Stimulated activated CD8-positive, alpha-beta memory T cell treated with anti-CD3 and anti-CD28 coated beads, Interleukin-15, amount 100 ng/mL, for 4 hours (primary cell): Measurements from ENCODE around the gene ARAP2.

Source experiments
- DNase-seq, 2 donors: peaks; one replicate each; pipeline ENCODE4 v3.0.0-alpha.2; 2020; ENCODE audit warnings: low read depth in 2 of 2

The ARAP2 gene

DNA sequence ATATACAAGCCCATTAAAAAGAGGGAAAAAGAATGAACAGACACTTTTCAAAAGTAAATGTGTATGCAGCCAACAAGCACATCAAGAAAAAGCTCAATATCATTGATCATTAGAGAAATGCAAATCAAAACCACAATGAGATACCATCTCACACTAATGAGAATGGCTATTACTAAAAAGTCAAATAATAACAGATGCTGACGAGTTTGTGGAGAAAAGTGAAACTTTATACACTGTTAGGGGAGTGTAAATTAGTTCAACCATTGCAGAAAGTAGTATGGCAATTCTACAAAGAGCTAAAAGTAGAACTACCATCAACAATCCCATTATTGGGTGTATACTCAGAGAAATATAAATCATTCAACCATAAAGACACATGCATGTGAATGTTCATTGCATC is 203.0 kb downstream of the ARAP2 start:
- DNase-seq = no peak

DNA sequence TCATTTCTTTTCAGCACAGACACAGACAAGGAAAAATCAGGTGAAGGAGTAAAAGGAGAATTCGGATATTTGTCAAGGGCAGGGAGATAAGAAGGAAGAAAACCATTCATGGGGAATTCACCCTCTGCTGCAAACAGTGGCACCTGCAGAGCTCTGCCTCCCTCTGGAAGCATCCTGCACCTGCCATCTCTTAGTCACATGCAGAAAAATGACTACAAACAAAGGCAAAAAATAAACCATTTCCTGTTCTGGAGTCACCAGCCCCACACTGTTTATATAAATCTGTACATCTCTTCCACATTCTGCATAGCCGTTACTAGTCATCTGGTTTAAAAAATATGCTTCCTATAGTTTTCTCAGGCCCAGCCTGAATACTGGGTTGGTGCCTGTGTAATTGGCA is 205.3 kb downstream of the ARAP2 start:
- DNase-seq = no peak

DNA sequence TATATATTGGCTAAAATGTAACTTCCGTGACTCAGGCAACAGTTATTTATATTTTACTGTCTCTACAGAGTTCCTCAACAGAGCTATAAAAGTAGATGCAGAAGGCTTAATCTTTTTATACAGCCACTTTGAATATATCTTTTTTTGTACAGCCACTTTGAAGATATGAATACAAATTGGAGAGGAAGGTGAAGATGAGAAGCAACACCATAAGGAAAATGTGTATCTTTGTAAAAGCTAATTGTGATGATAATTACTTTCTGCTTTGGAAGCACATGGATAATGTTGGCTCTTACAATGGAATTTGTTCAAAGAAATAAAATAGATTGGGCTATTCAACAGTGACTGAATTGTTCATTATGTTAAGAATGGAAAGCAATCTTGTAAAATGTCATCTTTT is 205.8 kb downstream of the ARAP2 start:
- DNase-seq = no peak

DNA sequence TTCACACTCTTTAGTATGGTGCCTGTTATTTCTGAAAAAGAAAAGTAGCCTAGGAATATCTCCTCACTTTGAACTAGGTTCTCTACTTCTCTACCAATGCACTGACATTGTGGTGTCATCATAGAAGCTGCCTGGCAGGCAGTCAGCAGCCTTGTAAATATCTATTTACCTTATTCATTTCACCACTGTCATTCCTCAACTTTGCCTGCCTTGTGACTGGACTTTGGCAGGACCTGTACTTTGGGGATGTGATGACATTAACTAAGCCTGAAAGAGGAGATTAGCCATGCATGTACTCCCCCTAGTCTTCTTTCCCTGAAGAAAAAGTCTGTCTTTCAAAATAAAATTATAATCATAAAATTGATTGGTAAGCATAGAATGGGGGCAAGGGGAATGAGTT is 207.2 kb downstream of the ARAP2 start:
- DNase-seq = no peak

DNA sequence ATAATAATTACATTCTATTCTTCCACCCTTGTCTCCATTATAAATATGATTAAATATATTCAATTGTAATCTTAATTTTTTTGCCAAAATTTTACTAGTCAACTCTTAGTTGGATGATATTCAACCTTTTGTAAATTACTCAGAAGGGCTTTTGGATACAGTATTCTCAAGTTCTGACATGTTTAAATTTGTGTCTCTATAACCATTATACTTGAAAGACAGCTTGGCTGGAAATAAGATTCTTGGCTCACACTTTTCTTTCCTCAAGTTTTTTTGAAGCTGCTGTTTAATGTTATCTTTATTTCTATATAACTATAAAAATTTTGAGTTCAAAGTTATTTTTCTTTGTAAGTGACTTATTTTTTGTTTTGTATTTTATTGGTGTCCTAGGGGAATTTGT is 214.4 kb downstream of the ARAP2 start:
- DNase-seq = no peak

DNA sequence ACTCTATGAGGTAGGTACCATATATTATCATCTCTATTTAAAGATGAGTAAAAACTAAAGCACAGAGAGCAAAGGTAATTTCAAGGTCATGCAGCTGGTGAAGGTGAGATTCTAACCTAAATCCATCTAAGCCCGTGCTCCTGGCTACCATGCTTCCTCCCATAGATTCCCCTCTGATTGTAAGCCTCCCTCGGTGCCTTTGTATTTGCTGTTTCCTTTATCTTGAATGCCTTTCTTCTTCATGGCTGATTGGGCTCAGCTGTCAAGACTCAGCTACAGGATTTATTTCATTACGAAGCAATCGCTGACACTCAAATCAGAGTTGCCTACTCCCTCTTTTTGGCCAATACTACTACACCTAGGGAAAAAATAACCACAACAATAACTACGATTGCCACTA is 217.1 kb downstream of the ARAP2 start:
- DNase-seq = no peak

DNA sequence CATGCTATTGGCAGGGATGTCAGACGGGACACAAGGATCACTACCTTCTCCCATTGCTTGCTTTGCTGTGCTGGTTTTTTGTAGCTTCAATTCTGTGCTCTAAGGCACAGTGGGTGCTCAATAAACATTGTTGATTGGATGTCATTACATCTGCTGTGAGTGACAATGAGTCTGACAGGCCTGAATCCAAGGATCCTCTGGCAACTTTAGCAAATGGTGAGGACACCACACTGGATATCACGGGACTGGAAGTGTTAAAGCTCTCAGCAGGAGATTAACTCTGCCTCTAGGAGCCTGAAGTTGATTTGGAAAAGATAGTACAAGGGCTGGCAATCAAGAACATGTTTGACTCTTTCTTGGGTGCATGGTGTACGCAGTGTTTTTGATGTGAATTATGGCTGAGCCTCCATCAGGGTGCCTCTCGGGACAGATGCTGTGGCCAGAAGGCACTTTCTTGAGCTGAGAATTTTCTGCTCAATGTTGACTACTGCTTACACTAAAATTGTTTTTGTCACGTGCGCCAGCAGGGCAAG is 217.9 kb downstream of the ARAP2 start:
- no peak for DNase-seq

DNA sequence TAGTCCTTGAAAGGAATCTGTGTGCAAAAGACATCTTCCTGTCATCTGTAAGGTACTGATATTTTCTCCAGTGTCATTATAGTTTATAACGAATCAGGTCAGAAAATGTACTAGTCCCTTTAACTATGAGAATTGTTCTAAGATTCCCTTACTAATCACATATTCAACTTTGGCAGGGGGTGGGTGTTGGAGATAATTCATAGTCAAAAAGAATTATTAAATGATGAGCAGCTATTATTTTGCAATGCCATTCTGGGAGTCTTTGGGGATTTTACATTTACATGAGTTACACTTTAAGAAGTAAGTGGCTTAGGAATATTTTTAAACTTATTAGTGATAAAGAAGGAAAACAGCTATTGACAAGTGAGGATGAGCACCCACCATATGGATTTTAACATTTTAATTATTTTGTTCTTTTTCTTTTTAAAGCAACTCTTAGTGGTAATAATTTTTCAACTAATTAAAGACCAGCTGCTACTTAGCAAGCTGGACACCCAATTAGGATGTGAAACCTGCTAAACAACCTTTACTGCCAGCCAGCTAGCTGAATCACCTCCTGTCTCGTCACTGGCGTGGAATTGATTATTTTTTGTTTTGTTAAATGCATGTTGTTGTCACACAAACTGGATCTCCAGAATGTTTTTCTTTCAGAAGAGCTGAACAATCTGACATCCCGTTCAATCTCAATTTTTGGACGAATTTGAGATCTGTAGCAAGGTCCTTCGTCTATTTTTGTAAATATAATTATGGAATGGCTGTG is 219.2 kb downstream of the ARAP2 start:
- no peak for DNase-seq

DNA sequence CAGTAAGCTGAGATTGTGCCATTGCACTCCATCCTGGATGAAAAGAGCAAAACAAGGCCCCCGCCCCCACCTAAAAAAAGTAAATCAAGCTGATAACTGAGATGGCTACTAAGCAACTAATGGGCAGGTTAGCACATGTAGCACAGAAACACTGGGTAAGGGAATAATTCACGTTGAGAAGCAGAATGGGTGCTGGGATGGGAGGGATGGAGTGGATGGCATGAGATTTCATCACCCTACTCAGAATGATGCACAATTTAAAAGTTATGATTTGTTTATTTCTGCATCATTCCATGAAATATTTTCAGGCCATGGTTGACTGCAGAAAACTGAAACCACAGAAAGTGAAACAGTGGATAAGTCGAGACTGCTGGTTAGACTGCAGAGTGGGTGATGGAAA is 224.0 kb downstream of the ARAP2 start:
- DNase-seq = no peak
